ENCODE results near the gene CIRBP.
"Not testable (repeated sequence)": the region's sequence is repeated elsewhere in the genome, so short reads cannot be mapped to it uniquely, and the experiment has no call there.

Gene CIRBP

GRCh38 chr19:1309977-1310852, 41.1 kb downstream of the CIRBP start:
- no peak for DNase-seq (ENCODE audit: low read depth in 2 of 2)

- no peak for DNase-seq (ENCODE audit: low read depth in 2 of 2)
Measured at GRCh38 chr19:1310853-1311180, 41.7 kb downstream of the CIRBP start.

DNA sequence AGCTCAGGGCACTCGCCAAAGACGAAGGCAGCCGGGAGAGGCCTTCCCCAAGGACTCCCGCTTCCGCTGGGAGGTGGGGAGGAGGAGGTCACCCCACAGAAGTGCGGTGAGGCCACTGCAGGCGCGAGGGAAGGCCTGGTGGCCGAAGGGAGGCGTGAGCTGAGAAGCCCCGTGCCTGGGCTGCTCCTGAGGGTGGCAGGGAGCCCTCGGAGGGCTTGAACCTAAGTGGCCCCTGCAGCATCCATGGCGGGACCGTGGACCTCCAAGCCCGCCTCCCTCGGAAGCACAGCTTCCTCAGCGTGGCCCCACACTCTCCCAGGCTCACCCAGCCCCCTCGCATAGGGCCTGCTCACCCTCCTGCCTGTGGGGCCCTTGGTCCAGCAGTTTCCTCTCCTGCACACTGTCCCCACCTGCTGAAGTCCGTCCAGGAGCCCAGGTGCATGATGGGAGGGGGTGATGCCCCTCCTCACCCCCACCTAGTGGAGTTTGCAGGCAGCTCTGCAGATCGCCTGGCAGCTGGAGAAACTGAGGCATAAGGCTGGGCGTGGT, 42.5 kb downstream of the CIRBP start:
- DNase-seq (ENCODE audit: low read depth in 2 of 2): no peak

DNA sequence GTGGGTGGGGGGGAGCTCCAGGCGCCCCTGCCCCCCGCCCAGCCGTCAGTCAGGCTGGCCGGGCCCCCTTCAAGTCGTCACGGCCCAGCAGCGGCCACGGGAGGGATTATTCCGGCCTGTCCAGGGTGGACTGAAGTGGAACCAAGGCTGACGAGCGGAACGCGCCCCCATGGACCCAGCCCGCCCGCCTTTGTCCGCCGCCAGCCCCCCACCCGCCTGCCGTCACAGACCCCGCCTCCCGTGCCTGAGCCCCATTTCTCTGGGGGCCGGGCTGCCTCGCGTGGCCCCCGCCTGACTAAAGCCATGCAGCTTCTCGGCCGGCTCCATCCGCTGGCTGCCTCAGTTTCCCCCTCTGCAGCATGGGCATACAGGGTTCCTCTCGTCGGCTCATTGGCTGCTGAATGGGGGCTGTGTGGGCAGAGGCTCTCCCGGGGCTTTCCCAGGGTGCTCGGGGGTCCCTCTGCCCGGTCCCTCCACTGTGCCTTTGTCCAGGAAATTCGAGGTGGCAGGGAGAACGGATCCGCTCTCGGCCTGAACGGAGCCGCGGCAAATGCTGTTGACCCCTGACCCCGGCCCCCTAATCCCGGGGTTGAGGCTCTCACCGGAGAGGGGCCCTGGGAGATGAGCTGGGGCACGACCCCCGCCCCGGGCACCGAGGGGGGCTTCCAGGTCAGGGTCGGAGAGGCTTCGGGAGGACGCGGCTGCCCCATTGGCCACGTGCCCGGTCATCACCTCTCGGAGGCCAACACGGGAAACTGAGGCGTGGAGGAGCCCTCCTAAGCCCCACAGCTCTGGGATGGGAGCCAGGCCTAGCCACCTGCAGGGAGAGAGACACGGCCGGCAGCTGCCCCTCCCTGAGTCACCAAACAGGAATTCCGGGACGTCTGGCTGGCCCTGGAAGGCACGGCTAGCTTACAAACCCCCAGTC, 43.9 kb downstream of the CIRBP start:
- DNase-seq (ENCODE audit: low read depth in 2 of 2): no peak

DNA sequence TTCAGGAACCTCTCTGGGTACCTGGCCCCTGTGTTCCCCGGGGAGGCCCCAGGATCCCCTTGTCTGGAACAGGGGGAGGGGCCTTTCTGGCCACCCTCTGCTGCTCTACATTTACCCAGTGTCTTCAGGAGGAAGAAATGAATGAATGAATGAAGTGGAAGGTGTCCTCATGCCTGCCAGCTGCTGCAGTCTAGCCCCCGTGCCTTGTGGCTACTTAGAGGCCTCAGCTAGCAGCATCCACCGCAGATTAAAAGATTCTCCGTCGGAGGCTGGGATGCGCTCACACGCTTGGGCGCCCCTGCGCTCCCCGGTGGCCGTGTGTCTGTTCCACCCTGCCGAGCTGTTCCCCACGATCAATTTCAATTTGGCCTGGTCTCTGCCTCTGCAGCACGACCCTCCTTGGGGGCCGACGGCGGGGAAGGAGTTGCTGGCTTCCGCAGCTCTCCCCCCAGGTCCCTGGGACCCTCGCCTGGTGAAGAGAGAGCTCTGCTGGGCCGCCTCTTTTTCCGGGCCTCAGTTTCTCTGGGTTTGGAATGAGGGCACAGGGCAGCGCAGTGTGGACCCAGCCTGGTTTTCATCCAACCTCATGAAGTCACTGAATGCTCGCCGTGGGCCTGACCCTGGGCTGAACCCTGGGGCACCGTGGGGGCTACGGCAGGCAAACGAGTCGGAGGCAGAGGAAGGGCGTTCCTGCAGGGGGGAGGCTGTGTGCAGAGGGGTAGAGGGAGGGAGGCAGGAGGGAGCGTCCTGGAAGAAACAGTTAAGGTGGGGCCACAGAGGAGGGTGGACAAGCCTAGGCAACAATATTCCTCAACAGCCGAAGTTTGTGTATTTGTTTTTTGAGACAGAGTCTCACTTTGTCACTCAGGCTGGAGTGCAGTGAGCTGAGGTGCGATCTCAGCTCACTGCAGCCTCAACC, 44.8 kb downstream of the CIRBP start:
- DNase-seq (ENCODE audit: low read depth in 2 of 2): no peak

- DNase-seq (ENCODE audit: low read depth in 2 of 2): no peak
Measured at GRCh38 chr19:1315470-1316166, 46.5 kb downstream of the CIRBP start.

DNA sequence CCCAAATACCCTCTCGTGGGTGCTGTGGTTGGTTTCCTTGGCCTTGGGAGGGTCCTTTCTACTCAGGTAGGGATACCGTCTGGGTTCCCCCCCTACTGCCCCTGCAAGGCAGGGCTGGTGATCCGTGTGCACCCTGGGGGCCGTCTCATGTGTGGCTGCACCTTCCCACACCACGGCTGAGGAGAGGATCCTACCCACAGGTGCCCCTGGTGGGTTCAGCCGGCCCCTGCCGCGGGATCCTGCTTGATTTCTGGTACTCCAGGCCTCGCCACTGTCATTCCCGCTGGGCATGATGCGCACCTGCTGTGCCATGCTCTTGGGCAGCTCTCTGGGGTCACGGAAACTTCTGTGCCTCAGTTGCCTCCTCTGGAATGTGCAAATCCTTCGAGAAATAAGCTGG, 47.3 kb downstream of the CIRBP start:
- no peak for DNase-seq (ENCODE audit: low read depth in 2 of 2)

DNA sequence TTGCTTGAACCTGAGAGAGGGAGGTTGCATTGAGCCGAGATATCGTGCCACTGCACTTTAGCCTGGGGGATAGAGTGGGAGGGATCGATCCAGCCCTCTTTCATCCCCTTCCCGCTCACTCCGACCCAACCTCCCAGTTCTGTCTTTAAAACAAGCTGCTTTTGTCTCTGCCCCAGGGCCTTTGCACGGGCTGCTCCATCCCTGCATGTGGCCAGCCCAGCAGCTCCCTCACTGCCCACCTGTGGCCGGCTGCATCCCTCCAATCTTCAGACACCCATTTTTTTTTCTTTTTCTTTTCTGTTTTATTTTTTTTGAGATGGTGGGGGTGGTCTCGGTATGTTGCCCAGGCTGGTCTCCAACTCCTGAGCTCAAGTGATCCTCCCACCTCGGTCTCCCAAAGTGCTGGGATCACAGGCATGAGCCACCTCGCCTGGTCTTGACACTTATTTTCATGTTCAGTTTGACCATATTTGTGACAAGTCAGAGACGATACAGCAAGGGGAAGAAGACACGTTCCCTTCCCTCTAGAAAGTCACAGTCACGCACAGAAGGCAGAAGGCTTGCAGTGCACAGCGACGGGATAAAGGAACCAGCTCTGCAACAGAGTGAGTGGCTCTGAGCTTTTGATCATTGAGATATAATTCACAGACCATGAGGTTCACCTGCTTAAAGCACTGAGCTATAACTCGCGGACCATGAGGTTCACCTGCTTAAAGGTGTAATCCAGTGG, 48.3 kb downstream of the CIRBP start:
- DNase-seq (ENCODE audit: low read depth in 2 of 2): no peak

- no peak for DNase-seq (ENCODE audit: low read depth in 2 of 2)
Measured at GRCh38 chr19:1318678-1319471, 49.7 kb downstream of the CIRBP start.

DNA sequence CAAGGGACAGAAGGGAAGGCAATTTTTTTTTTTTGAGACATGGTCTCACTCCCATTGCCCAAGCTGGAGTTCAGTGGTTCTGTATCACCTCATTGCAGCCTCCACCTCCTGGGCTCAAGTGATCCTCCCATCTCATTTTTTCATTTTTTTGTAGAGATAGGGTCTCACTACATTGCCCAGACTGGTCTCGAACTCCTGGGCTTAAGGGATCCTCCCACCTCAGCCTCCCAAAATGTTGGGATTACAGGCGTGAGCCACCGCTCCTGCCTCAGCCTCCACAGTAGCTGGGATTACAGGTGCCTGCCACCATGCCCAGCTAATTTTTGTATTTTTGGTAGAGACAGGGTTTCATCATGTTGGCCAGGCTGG, 51.1 kb downstream of the CIRBP start:
- not testable (repeated sequence) for DNase-seq (ENCODE audit: low read depth in 2 of 2)

GRCh38 chr19:1321539-1321938, 52.4 kb downstream of the CIRBP start:
- no peak for DNase-seq (ENCODE audit: low read depth in 2 of 2)

GRCh38 chr19:1322198-1322981, 53.3 kb downstream of the CIRBP start:
- DNase-seq (ENCODE audit: low read depth in 2 of 2): no peak

DNA sequence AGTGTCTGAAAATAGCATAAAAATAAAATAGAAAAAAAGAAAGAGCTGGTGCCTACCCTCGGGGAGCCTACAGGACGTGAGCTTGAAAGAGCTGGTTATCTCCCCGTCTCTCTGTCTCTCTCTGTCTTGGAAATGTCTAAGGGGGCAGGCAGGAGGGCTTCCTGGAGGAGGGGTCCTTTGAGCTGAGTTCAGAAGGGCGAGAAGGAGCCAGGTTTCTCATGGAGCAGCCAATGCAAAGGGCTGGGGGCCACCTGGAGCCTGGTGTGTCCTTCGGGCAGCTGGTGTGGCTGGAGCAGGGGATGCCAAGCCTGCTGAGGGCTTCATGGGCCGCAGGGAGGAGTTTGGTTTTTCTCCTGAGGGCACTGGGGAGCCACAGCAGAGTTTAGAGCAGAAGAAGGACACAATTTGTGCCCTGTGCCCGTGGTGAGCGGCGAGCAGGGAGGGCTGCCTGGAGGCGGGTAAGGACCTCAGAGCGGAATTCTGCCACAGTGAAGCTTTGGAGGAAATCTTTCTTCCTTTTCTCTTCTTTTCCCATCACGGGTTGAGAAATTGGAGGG, 55.2 kb downstream of the CIRBP start:
- DNase-seq (ENCODE audit: low read depth in 2 of 2): no peak
